GM12874 (cell line): ENCODE measurements around the gene ANXA2.

Experiments
- TF ChIP-seq, protein P1 (sequence below): IDR thresholded peaks from 2 replicates; pipeline ENCODE4 v1.5.1; 2011; ENCODE audit warnings: low read depth, mild to moderate bottlenecking, control low read depth, low read length, moderate library complexity; ENCODE audit not compliant: insufficient read depth

Gene ANXA2

DNA sequence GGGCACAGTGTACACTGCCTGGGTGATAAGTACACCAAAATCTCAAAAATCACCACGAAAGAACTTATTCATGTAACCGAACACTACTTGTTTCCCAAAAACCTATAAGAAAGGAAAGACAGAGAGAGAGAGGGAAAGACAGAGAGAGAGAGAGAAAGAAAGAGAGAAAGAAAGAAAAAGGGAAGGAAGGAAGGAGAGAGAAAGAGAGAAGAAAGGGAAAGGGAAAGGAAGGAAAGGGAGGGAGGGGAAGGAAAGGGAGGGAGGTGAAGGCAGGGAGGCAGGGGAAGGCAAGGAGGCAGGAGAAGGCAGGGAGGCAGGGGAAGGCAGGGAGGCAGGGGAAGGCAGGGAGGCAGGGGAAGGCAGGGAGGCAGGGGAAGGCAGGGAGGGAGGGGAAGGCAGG is 48.2 kb downstream of the ANXA2 start:
- TF ChIP-seq, protein P1, sequence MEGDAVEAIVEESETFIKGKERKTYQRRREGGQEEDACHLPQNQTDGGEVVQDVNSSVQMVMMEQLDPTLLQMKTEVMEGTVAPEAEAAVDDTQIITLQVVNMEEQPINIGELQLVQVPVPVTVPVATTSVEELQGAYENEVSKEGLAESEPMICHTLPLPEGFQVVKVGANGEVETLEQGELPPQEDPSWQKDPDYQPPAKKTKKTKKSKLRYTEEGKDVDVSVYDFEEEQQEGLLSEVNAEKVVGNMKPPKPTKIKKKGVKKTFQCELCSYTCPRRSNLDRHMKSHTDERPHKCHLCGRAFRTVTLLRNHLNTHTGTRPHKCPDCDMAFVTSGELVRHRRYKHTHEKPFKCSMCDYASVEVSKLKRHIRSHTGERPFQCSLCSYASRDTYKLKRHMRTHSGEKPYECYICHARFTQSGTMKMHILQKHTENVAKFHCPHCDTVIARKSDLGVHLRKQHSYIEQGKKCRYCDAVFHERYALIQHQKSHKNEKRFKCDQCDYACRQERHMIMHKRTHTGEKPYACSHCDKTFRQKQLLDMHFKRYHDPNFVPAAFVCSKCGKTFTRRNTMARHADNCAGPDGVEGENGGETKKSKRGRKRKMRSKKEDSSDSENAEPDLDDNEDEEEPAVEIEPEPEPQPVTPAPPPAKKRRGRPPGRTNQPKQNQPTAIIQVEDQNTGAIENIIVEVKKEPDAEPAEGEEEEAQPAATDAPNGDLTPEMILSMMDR: no peak

DNA sequence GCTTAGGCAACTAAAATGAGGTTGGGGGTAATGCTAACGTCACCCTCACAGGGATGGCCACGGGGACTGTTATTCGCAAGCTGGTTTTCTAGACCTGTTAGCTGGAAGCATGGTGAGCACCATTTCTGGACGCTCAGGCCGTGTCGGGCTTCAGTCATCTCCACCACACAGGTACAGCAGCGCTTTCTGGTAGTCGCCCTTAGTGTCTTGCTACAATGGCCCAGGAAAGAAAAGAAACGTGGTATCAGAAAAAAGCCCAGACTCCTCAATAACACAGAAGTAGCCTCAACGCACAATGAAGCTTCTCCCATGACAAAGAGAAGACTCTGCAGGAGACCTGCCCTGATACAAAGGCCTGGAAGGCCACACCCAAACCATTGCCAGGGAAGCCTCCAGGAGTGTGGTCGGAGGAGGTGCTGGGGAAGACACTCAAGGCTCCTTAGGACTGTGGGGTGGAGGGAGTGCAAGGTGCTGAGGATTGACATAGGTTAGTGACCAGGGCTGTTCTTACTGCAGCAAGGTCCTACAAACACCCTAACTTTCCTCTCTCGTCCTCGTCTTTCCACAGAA is 50.2 kb downstream of the ANXA2 start:
- TF ChIP-seq, protein P1: no peak

DNA sequence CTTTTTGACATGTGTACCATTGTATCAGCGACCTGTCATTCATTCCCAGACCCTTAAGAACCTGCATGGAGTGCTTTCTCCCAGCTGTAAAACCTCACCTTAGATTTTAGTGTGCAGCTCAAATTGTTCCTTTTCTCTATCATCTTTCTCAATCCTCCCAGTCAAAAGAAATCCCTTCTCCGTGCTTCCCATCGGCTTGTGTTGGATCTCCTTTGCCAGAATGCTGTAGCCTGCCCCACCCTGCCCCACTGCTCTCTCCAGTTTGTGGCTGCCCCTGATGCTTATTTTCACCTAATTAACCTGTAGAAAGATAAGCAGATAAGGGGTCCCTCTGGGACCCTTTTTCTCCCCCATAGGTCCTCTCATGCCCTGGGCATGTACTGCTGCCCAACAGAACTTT is 51.1 kb downstream of the ANXA2 start:
- TF ChIP-seq, protein P1: no peak

DNA sequence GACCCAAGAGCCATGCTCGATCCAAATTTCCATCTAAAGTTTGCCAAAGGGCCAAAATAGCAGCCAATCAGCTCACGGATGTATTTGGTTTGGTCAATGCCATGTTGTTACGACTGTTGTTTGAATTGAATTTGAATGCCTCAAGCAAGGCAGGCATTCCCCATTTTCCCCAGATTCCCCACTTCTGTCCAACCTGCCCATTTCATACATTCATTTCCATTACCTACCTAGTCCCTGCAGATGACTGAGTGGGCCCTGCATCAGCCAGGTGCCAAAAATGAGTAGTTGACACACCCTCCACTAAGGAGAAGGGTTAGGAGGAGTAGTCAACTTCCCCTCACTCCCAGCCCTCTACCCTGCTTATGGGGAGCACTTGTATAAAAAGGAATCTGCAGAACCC is 51.7 kb downstream of the ANXA2 start:
- TF ChIP-seq, protein P1: no peak

DNA sequence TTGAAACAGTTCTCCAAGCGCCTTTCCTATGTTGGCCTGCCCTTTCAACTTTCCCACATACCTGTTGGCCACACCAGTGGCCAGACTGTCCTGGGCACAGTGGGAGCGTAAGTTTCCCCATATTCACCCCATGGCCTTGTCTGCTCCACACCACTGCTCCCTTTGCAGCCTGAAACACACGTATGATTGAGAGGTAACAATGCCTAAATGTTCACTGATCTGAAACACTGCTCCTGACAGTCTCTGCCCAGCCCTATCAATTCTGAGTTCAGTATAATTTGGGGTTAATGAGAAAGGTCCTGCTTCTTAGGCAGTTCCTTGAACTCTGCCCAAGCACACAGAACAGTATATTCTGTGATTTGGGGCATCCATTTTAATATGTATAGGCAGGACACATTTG is 52.2 kb downstream of the ANXA2 start:
- TF ChIP-seq, protein P1: no peak

DNA sequence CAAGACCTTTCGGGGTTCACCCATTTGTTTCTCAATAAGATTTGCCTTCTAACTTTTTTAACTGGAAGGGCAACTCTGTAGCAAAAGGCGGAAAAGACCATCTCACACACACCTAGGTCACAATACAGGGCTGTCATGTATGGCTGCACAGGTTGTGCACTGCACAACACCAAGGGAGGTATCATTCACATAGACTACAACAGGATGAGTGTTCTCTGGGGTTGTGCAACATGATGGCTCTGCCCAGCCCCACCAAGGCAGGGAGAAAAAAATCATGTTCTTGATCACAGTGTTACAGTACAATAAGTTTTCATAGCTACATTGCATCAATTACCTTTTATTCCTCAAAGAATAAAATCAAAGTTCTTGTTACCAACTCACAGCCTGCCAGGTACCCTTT is 52.8 kb downstream of the ANXA2 start:
- TF ChIP-seq, protein P1: no peak

DNA sequence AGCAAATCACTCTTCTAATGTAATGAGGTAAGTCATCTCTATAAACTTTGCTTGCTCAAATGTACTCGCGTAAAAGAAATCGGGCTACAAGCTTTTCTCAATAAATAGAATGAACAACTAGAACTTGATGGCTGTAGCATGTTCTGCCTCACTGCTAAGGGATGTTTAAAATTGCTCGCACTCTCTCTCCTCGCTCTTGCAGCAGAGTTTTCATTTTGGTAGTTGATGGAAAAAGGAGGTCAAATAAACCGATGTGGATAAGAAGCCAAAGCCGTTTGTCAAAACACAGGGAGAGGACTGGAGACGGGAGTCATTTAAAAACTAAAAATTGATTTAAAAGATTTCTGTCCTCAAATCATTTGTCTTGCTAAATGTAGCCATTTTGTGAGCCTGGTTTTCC is 53.3 kb downstream of the ANXA2 start:
- TF ChIP-seq, protein P1: no peak
